H1 (cell line): ENCODE results near the gene SLC25A26.

Source experiments
- ASH2L ChIP-seq: fragments of 200-600, 300-600 bp; sonication (generic); IDR thresholded peaks from one replicate; pipeline ENCODE4 v1.7.1; 2017; ENCODE audit warnings: low read length
- BRCA1 ChIP-seq: IDR thresholded peaks from 2 replicates; pipeline ENCODE4 v1.6.1; 2012; ENCODE audit warnings: low read depth, low read length, improper control_type of control experiment
- CBX5 ChIP-seq: fragments of 300-800, 300-1000 bp; sonication (generic); IDR thresholded peaks from 2 replicates; pipeline ENCODE4 v1.7.1; 2016; ENCODE audit warnings: antibody characterized with exemption, low read length, low read depth
- CHD2 ChIP-seq: IDR thresholded peaks from 2 replicates; pipeline ENCODE4 v1.6.1; 2012; ENCODE audit warnings: low read length, improper control_type of control experiment
- EP300 ChIP-seq, 2 experiments: IDR thresholded peaks; 1 replicate in 1 of 2; 2 replicates in 1 of 2; pipeline ENCODE4 v1.6.1; 2011 to 2012; ENCODE audit warnings: low read depth in 2 of 2, low read length in 2 of 2, mild to moderate bottlenecking in 2 of 2, borderline replicate concordance in 1 of 2, inconsistent platforms in 1 of 2, moderate library complexity in 1 of 2
- JUN ChIP-seq: IDR thresholded peaks from 2 replicates; pipeline ENCODE4 v1.6.1; 2011; ENCODE audit warnings: low read depth, mild to moderate bottlenecking, improper control_type of control experiment, low read length
- KDM1A ChIP-seq: fragments of 200-600, 300-600 bp; sonication (generic); IDR thresholded peaks from 2 replicates; pipeline ENCODE4 v1.7.1; 2016; ENCODE audit warnings: mild to moderate bottlenecking, low read length, borderline replicate concordance
- POLR2A ChIP-seq, 2 experiments: IDR thresholded peaks; 1 replicate in 1 of 2; 2 replicates in 1 of 2; pipeline ENCODE4 v1.6.1; 2011; ENCODE audit warnings: low read depth in 2 of 2, low read length in 2 of 2, mild to moderate bottlenecking in 2 of 2; ENCODE audit errors: control extremely low read depth in 1 of 2
- POLR2AphosphoS5 ChIP-seq: IDR thresholded peaks from 2 replicates; pipeline ENCODE4 v1.6.1; 2011; ENCODE audit warnings: low read depth, low read length
- RAD21 ChIP-seq, 2 experiments: IDR thresholded peaks in 1 of 2; conservative IDR thresholded peaks in 1 of 2; 2 replicates each; pipeline ENCODE4 v1.6.1; 2011; ENCODE audit warnings: low read depth in 2 of 2, low read length in 2 of 2, improper control_type of control experiment in 1 of 2, inconsistent platforms in 1 of 2, mild to moderate bottlenecking in 1 of 2, moderate library complexity in 1 of 2
- TAF1 ChIP-seq: IDR thresholded peaks from 2 replicates; pipeline ENCODE4 v1.6.1; 2011; ENCODE audit warnings: mild to moderate bottlenecking, low read depth, low read length
- YY1 ChIP-seq: IDR thresholded peaks from 2 replicates; pipeline ENCODE4 v1.6.1; 2011; ENCODE audit warnings: low read depth, mild to moderate bottlenecking, low read length
- ZNF274 ChIP-seq: IDR thresholded peaks from 2 replicates; pipeline ENCODE4 v1.7.0; 2012; ENCODE audit warnings: low read length, borderline replicate concordance; ENCODE audit errors: extremely low read depth
- TF ChIP-seq, protein P1 (sequence below): IDR thresholded peaks from 2 replicates; pipeline ENCODE4 v1.6.1; 2011; ENCODE audit warnings: low read depth, mild to moderate bottlenecking, low read length; ENCODE audit not compliant: insufficient read depth

DNA sequence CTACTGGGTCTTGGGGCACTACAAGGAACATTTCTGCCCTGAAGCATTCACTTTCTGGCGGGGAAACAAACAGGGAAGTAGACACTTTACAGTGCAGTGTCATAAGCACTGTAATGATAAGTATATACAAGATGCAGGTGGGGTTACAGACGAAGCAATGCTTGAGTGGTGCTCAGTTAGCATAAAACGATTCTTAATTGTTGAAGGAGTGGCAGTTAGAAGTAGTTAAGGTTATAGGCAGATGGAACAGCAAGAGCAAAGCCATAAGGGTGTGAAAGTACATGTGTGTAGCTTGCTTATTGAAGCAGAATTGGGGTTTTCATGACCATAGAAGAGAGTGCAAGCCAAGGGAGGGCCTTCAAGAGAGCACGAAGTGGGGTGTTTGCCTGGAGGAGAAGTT is 46.2 kb downstream of the SLC25A26 start:
- TF ChIP-seq POLR2A (IDR thresholded peaks at IDR 0.05; ENCODE audit: control extremely low read depth in 1 of 2, low read depth in 2 of 2, low read length in 2 of 2) (no peak), CBX5 (no peak), JUN (no peak), POLR2AphosphoS5 (no peak), CHD2 (no peak), ZNF274 (no peak), YY1 (no peak), ASH2L (no peak), BRCA1 (no peak), TAF1 (no peak), RAD21 (IDR thresholded peaks at IDR 0.05 in 1 of 2, conservative IDR thresholded peaks at IDR 0.05 in 1 of 2; ENCODE audit: low read depth in 2 of 2, low read length in 2 of 2) (no peak), EP300 (IDR thresholded peaks at IDR 0.05; ENCODE audit: borderline replicate concordance in 1 of 2, low read depth in 2 of 2, low read length in 2 of 2) (no peak), KDM1A (no peak)
- TF ChIP-seq, protein P1, sequence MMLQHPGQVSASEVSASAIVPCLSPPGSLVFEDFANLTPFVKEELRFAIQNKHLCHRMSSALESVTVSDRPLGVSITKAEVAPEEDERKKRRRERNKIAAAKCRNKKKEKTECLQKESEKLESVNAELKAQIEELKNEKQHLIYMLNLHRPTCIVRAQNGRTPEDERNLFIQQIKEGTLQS: no peak
